ENCODE results near the gene RIMKLB.

DNA sequence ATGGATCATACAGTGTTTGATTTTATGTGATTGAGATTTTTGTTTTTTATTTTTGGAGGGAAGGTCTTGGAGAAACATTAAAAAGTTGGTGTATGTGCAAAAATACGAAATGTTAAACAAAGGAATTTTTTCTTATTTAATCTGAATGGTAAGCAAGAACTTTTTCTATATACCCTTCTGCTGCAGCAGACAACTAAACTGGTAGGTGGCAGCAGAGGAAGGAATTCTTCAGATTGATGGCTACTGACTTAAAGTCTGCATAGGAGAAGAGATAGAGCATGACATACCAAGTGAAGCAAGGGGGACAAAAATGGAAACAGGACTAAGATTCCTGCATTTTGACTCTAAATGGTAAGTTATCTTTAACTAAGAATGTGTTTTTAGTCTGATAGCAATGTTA is 82.6 kb downstream of the RIMKLB start:
- TF ChIP-seq POLR2AphosphoS5 (IDR thresholded peaks at IDR 0.05) (no peak), POLR2A (IDR thresholded peaks at IDR 0.05) (no peak), EP300 (IDR thresholded peaks at IDR 0.05; ENCODE audit: low read depth) (no peak)

All from transverse colon (tissue), 3 donors.